Liver (tissue), 9 donors: Measurements from ENCODE around the gene GNG8. TPM values are rescaled to one million over a fixed set of nuclear protein-coding genes. Genes with fewer than 3 reads are reported as not detected.
A peak's percentile ranks its signal among the peaks of the same experiment; 100 is the strongest.

Experiments
- DNase-seq: peaks from one replicate; pipeline ENCODE4 v3.0.0-alpha.2; 2017; ENCODE audit warnings: low spot score
- H3K27ac ChIP-seq, 2 donors: one replicate each; pipeline ENCODE4 v1.7.0; 2013; ENCODE audit warnings: inconsistent platforms in 2 of 2, low read length in 2 of 2, control low read depth in 1 of 2, low read depth in 1 of 2, mild to moderate bottlenecking in 1 of 2
- H3K27me3 ChIP-seq, 4 donors: one replicate each; pipeline versions ENCODE4 v1.6.1 to v1.7.0; 2013; ENCODE audit warnings: low read length in 3 of 4, inconsistent platforms in 1 of 4, mild to moderate bottlenecking in 1 of 4, moderate library complexity in 1 of 4; ENCODE audit not compliant: control insufficient read depth in 4 of 4, insufficient read depth in 4 of 4
- H3K36me3 ChIP-seq, 4 donors: one replicate each; pipeline versions ENCODE4 v1.6.1 to v1.7.0; 2013; ENCODE audit warnings: low read length in 3 of 4, mild to moderate bottlenecking in 3 of 4, low read depth in 1 of 4, moderate library complexity in 1 of 4; ENCODE audit not compliant: control insufficient read depth in 4 of 4, insufficient read depth in 3 of 4
- H3K4me1 ChIP-seq, 4 donors: one replicate each; pipeline versions ENCODE4 v1.6.1 to v1.7.0; 2013; ENCODE audit warnings: low read length in 3 of 4, mild to moderate bottlenecking in 3 of 4, moderate library complexity in 1 of 4; ENCODE audit not compliant: control insufficient read depth in 4 of 4, insufficient read depth in 4 of 4
- H3K4me3 ChIP-seq, 3 donors: one replicate each; pipeline versions ENCODE4 v1.6.1 to v1.7.0; 2013; ENCODE audit warnings: low read length in 3 of 3, control low read depth in 1 of 3, low read depth in 1 of 3, mild to moderate bottlenecking in 1 of 3
- H3K9ac ChIP-seq, 2 donors: one replicate each; pipeline ENCODE4 v1.7.0; 2013; ENCODE audit warnings: low read length in 2 of 2, mild to moderate bottlenecking in 2 of 2, moderate library complexity in 2 of 2, control low read depth in 1 of 2, low read depth in 1 of 2
- H3K9me3 ChIP-seq, 4 donors: one replicate each; pipeline versions ENCODE4 v1.6.1 to v1.7.0; 2013; ENCODE audit warnings: low read length in 3 of 4; ENCODE audit not compliant: control insufficient read depth in 4 of 4
- ATF3 ChIP-seq: IDR thresholded peaks from 2 replicates; pipeline ENCODE4 v1.6.1; 2016; ENCODE audit warnings: antibody characterized with exemption
- EGR1 ChIP-seq, 2 donors: IDR thresholded peaks; 2 replicates each; pipeline ENCODE4 v1.6.1; 2016 to 2018; ENCODE audit warnings: antibody characterized with exemption in 2 of 2, low read depth in 2 of 2
- FOXA1 ChIP-seq: IDR thresholded peaks from 2 replicates; pipeline ENCODE4 v1.6.1; 2016; ENCODE audit warnings: antibody characterized with exemption
- HNF4A ChIP-seq, 2 donors: conservative IDR thresholded peaks; 2 replicates each; pipeline ENCODE4 v1.6.1; 2016; ENCODE audit warnings: antibody characterized with exemption in 2 of 2, mild to moderate bottlenecking in 2 of 2
- JUND ChIP-seq, 2 donors: IDR thresholded peaks; 2 replicates each; pipeline ENCODE4 v1.6.1; 2016; ENCODE audit warnings: antibody characterized with exemption in 2 of 2
- RAD21 ChIP-seq, 2 donors: IDR thresholded peaks; 2 replicates each; pipeline ENCODE4 v1.6.1; 2016; ENCODE audit warnings: antibody characterized with exemption in 2 of 2, mild to moderate bottlenecking in 2 of 2
- RXRA ChIP-seq, 2 donors: IDR thresholded peaks; 2 replicates each; pipeline ENCODE4 v1.6.1; 2017 to 2018; ENCODE audit warnings: antibody characterized with exemption in 2 of 2, mild to moderate bottlenecking in 1 of 2
- SP1 ChIP-seq: IDR thresholded peaks from 2 replicates; pipeline ENCODE4 v1.6.1; 2018; ENCODE audit warnings: antibody characterized with exemption, mild to moderate bottlenecking
- YY1 ChIP-seq: IDR thresholded peaks from 2 replicates; pipeline ENCODE4 v1.6.1; 2016; ENCODE audit warnings: antibody characterized with exemption, mild to moderate bottlenecking
- ZBTB33 ChIP-seq: IDR thresholded peaks from 2 replicates; pipeline ENCODE4 v1.6.1; 2016; ENCODE audit warnings: antibody characterized with exemption
- WGBS: extraction: QIAGEN DNeasy Blood & Tissue Kit; methylation state at CpG from one replicate; pipeline ENCODE4 v1.1.7; 2013; 5-methylcytosine and 5-hydroxymethylcytosine counted together
- polyA plus RNA-seq, 2 donors: library from polyadenylated mRNA; stranded (reverse) in 1 of 2; unstranded in 1 of 2; fragments of 200-250 nt in 1 of 2; fragments of >200 nt in 1 of 2; fragmentation: Nextera tagmentation in 1 of 2; extraction: Ambion mirVana in 1 of 2; gene quantifications; one replicate each; pipeline versions ENCODE4 v1.2.1 to v1.2.3, GENCODE V29; 2013 to 2015
- total RNA-seq, 2 donors: library from RNA; depleted of rRNA; stranded (reverse); fragments of >200 nt; gene quantifications; one replicate each; pipeline ENCODE4 v1.2.3, GENCODE V29; 2014
- TF ChIP-seq, protein P1 (sequence below): IDR thresholded peaks from 2 replicates; pipeline ENCODE4 v1.6.1; 2016; ENCODE audit warnings: antibody characterized with exemption
- TF ChIP-seq, protein P2 (sequence below): fragments of 150-350 bp; IDR thresholded peaks from 2 replicates; pipeline ENCODE4 v1.5.1; 2017; ENCODE audit warnings: improper control_type of control experiment, low read depth, low read length; ENCODE audit not compliant: missing input control
- donor health status: healthy.
- donor health status: healthy.
- donor health status: healthy.
- donor health status: healthy.
- donor health status: healthy.

Gene GNG8
- total and polyA plus RNA-seq, 4 donors, result not detected

DNA sequence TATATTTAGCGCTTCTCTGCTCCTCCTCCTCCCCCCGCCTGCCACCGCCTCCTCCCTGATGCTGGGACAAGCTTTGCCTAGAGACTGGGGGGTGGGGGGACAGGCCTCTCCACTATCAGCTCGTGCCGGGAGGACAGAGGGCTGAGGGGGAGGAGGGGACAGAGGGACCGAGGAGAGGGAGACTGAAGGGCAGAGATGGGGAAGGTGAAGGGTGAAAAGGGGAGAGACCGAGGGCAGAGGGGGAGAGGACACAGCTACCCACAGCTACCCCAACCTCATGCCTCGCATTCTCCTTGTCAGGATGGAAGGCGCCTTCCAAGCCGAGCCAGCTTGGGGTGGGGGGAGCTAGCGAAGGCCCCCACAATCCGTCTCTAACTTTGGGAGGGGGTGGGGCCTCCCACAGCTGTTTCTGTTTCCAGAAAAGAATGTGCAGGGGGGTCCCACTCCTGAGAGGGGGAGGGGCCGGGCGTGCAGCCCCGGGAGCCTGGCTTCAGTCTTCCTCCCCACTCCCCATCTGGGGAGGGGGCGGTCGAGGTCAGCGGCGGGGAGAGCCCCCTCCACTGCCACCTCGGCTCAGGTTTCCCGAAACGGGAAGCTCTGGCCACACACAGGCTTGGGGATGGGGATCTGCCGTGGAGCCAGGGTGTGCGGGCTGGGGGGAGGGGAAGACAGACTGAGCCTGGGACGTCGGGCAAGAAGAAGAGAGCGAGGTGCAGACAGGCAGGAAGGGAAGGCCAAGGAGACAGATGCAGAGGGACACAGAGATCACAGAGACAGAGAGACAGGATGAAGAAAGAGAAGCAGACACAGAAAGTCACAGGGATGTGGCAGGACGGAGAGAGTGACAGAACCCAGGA, 23.4 kb upstream of the GNG8 start (continued):
- TF ChIP-seq RAD21 (IDR thresholded peaks at IDR 0.05), result no peak
- TF ChIP-seq, protein P1, sequence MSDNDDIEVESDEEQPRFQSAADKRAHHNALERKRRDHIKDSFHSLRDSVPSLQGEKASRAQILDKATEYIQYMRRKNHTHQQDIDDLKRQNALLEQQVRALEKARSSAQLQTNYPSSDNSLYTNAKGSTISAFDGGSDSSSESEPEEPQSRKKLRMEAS, result no peak
- TF ChIP-seq ATF3, result no peak
- TF ChIP-seq RXRA (IDR thresholded peaks at IDR 0.05), result no peak
- TF ChIP-seq EGR1 (IDR thresholded peaks at IDR 0.05; ENCODE audit: low read depth in 2 of 2), result no peak
- no peak for TF ChIP-seq HNF4A (conservative IDR thresholded peaks at IDR 0.05)

GRCh38 chr19:46656541-46656940, 20.5 kb upstream of the GNG8 start:
- H3K27me3 ChIP-seq, result peaks cover 0 to 9% (median 4%) of the 10 kb centered on the region in 4 donors
- no peak for DNase-seq
- H3K4me3 ChIP-seq, result no peak overlapping the region
- no peak for TF ChIP-seq YY1
- no peak for TF ChIP-seq JUND (IDR thresholded peaks at IDR 0.05)
- no peak for TF ChIP-seq FOXA1
- TF ChIP-seq, protein P1, result no peak
- no peak for TF ChIP-seq RXRA (IDR thresholded peaks at IDR 0.05)
- TF ChIP-seq, protein P2, sequence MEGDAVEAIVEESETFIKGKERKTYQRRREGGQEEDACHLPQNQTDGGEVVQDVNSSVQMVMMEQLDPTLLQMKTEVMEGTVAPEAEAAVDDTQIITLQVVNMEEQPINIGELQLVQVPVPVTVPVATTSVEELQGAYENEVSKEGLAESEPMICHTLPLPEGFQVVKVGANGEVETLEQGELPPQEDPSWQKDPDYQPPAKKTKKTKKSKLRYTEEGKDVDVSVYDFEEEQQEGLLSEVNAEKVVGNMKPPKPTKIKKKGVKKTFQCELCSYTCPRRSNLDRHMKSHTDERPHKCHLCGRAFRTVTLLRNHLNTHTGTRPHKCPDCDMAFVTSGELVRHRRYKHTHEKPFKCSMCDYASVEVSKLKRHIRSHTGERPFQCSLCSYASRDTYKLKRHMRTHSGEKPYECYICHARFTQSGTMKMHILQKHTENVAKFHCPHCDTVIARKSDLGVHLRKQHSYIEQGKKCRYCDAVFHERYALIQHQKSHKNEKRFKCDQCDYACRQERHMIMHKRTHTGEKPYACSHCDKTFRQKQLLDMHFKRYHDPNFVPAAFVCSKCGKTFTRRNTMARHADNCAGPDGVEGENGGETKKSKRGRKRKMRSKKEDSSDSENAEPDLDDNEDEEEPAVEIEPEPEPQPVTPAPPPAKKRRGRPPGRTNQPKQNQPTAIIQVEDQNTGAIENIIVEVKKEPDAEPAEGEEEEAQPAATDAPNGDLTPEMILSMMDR, result no peak
- no peak overlapping the region for H3K9ac ChIP-seq
- H3K4me1 ChIP-seq, result peaks cover 1 to 19% (median 9%) of the 10 kb centered on the region in 4 donors
- no peak overlapping the region for H3K27ac ChIP-seq
- no peaks in the 10 kb centered on the region for H3K36me3 ChIP-seq
- no peaks in the 10 kb centered on the region for H3K9me3 ChIP-seq
- WGBS, result 93% methylated on average over 5 of the region's 5 CpGs

DNA sequence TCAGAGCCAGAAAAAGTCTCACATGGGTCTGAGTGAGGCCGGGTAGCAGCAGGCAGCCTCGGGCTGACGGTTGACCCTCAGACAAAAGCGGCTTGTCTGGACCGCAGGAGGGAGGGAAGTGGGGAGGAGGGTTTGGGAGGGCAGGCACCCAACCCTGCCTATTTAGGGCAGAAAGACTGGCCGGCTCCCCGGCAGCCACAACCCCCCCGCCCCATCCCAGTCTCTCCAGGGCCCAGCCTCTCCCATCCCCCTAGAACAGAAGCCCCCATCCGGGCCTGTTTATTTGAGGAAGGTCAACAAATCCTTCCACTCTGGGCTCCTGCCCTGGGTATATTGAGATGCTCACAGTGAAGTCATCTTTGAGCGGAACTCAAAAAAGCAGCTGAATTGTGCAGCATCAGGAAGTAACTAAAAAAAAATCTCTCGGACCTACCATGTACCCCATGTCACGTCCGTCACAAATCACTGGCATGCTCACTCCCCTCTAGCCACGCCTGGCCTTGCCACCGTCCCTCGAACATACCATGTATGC, 18.7 kb upstream of the GNG8 start:
- no peak for TF ChIP-seq RXRA (IDR thresholded peaks at IDR 0.05)
- peak overlapping the region in 1 of 2 donors; percentile 46 for H3K27ac ChIP-seq
- H3K36me3 ChIP-seq, result no peaks in the 10 kb centered on the region
- peaks cover 0 to 6% (median 1%) of the 10 kb centered on the region in 4 donors for H3K4me1 ChIP-seq
- DNase-seq, result no peak
- 35% methylated on average over 16 of the region's 16 CpGs for WGBS
- no peak overlapping the region for H3K4me3 ChIP-seq
- no peaks in the 10 kb centered on the region for H3K9me3 ChIP-seq
- H3K27me3 ChIP-seq, result peaks cover 0 to 5% (median 4%) of the 10 kb centered on the region in 4 donors
- no peak overlapping the region for H3K9ac ChIP-seq

DNA sequence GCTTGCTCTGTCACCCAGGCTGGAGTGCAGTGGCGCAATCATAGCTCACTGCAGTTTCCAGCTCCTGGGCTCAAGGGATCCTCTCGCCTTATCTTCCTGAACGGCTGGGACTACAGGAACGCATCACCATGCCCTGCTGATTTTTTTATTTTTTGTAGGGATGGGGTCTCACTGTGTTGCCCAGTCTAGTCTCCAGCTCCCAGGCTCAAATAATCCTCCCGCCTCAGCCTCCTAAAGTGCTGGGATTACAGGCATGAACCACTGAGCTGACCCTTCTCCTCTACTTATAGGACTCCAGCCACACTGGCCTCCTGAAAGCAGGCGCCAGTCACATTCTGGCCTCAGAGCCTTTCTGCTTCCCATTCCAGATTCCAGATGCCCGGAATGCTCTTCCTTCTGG, 14.4 kb upstream of the GNG8 start:
- WGBS, result 70% methylated on average over 7 of the region's 7 CpGs
- Histone ChIP-seq H3K9me3 (no peaks in the 10 kb centered on the region), H3K36me3 (no peaks in the 10 kb centered on the region), H3K9ac (no peak overlapping the region), H3K27ac (no peak overlapping the region), H3K4me3 (no peak overlapping the region), H3K4me1 (peaks cover 0 to 2% (median 0%) of the 10 kb centered on the region in 4 donors), H3K27me3 (peaks cover 0 to 11% (median 4%) of the 10 kb centered on the region in 4 donors)
- TF ChIP-seq SP1 (no peak), RAD21 (IDR thresholded peaks at IDR 0.05) (no peak), ATF3 (no peak), ZBTB33 (no peak), EGR1 (IDR thresholded peaks at IDR 0.05; ENCODE audit: low read depth in 2 of 2) (no peak), FOXA1 (no peak), RXRA (IDR thresholded peaks at IDR 0.05) (no peak)
- TF ChIP-seq, protein P1, result no peak
- DNase-seq, result no peak
